Cardiac muscle cell (in vitro differentiated cells and primary cell): Measurements from ENCODE around the gene ZIM2. TPM values are rescaled to one million over a fixed set of nuclear protein-coding genes. Genes with fewer than 3 reads are reported as not detected.
"Not testable (repeated sequence)": the region's sequence is repeated elsewhere in the genome, so short reads cannot be mapped to it uniquely, and the experiment has no call there.

ENCODE experiments used
- DNase-seq, 2 donors: peaks; one replicate each; pipeline versions ENCODE4 v3.0.0 to v3.0.0-alpha.2; 2010 to 2017; ENCODE audit warnings: low read depth in 1 of 2, low spot score in 1 of 2
- H3K27ac ChIP-seq: fragments of 200-600 bp; sonication (generic); 2 replicates; pipeline ENCODE4 v1.5.1; 2016
- H3K27me3 ChIP-seq: fragments of 200-600 bp; sonication (generic); 2 replicates; pipeline ENCODE4 v1.6.0; 2016; ENCODE audit warnings: control low read depth
- H3K36me3 ChIP-seq: fragments of 200-600 bp; sonication (generic); 2 replicates; pipeline ENCODE4 v1.5.1; 2016; ENCODE audit warnings: control low read depth
- H3K4me1 ChIP-seq: fragments of 200-600 bp; sonication (generic); 2 replicates; pipeline ENCODE4 v1.8.1; 2017; ENCODE audit warnings: low read depth, mild to moderate bottlenecking, mixed run types
- H3K4me3 ChIP-seq: fragments of 200-600 bp; sonication (generic); 2 replicates; pipeline ENCODE4 v1.5.1; 2016; ENCODE audit warnings: mild to moderate bottlenecking
- H3K9me3 ChIP-seq: fragments of 200-600 bp; sonication (generic); 2 replicates; pipeline ENCODE4 v1.5.1; 2017; ENCODE audit warnings: low read depth, mild to moderate bottlenecking, control low read depth
- CTCF ChIP-seq: IDR thresholded peaks from 2 replicates; pipeline ENCODE4 v1.5.1; 2012; ENCODE audit warnings: low read depth, mild to moderate bottlenecking, low read length
- polyA plus RNA-seq: library from polyadenylated mRNA; unstranded; fragments of >200 nt; fragmentation: Nextera tagmentation; extraction: Ambion mirVana; gene quantifications from 2 replicates; pipeline ENCODE4 v1.2.1, GENCODE V29; 2016
- total RNA-seq: library from RNA; depleted of rRNA; stranded (reverse); fragments of >200 nt; gene quantifications from 2 replicates; pipeline ENCODE4 v1.2.3, GENCODE V29; 2016

ZIM2 gene
- total and polyA plus RNA-seq, 2 experiments from 2014 or later, result not detected

- H3K4me3 ChIP-seq, result no peak overlapping the region
- H3K27ac ChIP-seq, result no peak overlapping the region
- no peaks in the 10 kb centered on the region for H3K27me3 ChIP-seq
- H3K4me1 ChIP-seq, result no peaks in the 10 kb centered on the region
- TF ChIP-seq CTCF, result no peak
- no peak for DNase-seq
- H3K9me3 ChIP-seq, result no peaks in the 10 kb centered on the region
- H3K36me3 ChIP-seq, result no peaks in the 10 kb centered on the region
Observed at GRCh38 chr19:56864443-56865125, 24.1 kb upstream of the ZIM2 start.

- no peak overlapping the region for H3K4me3 ChIP-seq
- no peaks in the 10 kb centered on the region for H3K27me3 ChIP-seq
- no peak for TF ChIP-seq CTCF
- H3K36me3 ChIP-seq, result no peaks in the 10 kb centered on the region
- no peaks in the 10 kb centered on the region for H3K4me1 ChIP-seq
- H3K27ac ChIP-seq, result no peak overlapping the region
- no peaks in the 10 kb centered on the region for H3K9me3 ChIP-seq
- no peak for DNase-seq
Observed at GRCh38 chr19:56862741-56863140, 22.2 kb upstream of the ZIM2 start.

- H3K27me3 ChIP-seq, DNase-seq, H3K27ac ChIP-seq, H3K36me3 ChIP-seq, H3K4me1 ChIP-seq, H3K4me3 ChIP-seq, H3K9me3 ChIP-seq: not testable (repeated sequence)
Observed at GRCh38 chr19:56860409-56860808, 19.9 kb upstream of the ZIM2 start.

GRCh38 chr19:56858026-56858425 is 17.5 kb upstream of the ZIM2 start:
- no peak for TF ChIP-seq CTCF
- H3K4me3 ChIP-seq, result no peak overlapping the region
- H3K9me3 ChIP-seq, result no peaks in the 10 kb centered on the region
- H3K27ac ChIP-seq, result no peak overlapping the region
- no peaks in the 10 kb centered on the region for H3K27me3 ChIP-seq
- no peaks in the 10 kb centered on the region for H3K4me1 ChIP-seq
- H3K36me3 ChIP-seq, result no peaks in the 10 kb centered on the region
- DNase-seq, result no peak

GRCh38 chr19:56856822-56857221 is 16.3 kb upstream of the ZIM2 start:
- no peak overlapping the region for H3K4me3 ChIP-seq
- H3K27me3 ChIP-seq, result no peaks in the 10 kb centered on the region
- H3K27ac ChIP-seq, result no peak overlapping the region
- DNase-seq, result no peak
- no peaks in the 10 kb centered on the region for H3K9me3 ChIP-seq
- no peaks in the 10 kb centered on the region for H3K36me3 ChIP-seq
- TF ChIP-seq CTCF, result no peak
- no peaks in the 10 kb centered on the region for H3K4me1 ChIP-seq

- H3K36me3 ChIP-seq, H3K4me1 ChIP-seq, H3K9me3 ChIP-seq, H3K27me3 ChIP-seq, H3K4me3 ChIP-seq, DNase-seq, H3K27ac ChIP-seq: not testable (repeated sequence)
Observed at GRCh38 chr19:56852361-56852760, 11.8 kb upstream of the ZIM2 start.
